Measurements from ENCODE around the gene LZTR1.

The LZTR1 gene

DNA sequence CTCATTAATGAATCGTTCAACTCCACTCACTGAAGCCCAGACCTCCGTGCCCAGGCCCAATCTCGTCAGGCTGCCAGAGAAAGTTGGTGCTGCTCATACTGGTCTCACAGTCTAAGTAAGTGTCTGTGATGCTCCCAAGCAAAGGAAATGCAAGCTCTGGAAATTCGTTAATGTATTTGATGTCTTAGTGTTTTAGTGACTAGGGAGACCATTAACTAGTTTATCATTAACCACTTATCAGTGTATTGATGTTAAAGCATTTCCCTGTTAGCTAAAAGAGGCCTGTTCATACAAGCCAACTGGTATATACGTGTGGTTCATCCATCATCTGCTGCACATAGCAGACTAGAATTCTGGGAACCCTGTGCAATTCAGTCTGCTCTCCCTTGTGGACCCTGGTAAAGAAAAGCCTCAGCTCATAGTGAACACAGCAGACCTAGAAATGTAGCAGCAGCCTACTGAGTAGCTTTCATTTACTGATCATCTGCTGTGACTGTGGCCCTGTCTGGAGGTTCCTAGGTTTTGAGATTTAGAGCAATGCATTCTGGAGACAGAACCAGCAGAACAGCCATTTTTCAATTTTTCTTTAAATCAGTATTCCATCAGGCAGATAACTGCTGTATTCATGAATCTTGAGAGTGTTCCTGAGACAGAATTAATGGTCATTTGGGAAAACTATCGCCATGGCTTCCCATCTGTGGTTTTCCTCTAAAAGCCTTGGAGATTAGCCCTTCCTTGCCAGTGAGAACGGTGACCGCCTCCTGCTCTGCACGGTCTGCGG lies 30.8 kb upstream of the LZTR1 start:
- DNase-seq: no peak

DNA sequence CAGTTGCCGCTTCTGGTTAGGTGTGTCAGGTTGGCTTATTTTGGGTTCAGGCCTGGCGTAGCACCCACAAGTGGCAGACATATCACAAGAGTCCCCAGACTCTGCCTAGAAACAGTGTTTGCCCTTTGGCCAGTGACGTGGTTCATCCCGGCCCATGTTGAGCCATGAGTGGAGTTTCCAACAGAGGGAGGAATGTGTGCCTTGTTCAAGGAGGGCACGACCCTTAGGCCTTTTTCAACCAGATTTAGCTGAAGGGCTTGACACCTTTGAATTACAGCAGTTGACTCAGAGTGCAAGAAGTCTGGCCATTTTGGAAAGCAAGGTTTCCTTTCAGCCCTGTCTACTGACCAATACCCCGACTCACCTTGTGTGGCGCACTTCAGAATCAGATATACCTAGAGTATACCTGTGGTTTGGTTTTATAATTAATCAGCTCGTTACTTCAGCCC lies 30.1 kb upstream of the LZTR1 start:
- no peak for DNase-seq

DNA sequence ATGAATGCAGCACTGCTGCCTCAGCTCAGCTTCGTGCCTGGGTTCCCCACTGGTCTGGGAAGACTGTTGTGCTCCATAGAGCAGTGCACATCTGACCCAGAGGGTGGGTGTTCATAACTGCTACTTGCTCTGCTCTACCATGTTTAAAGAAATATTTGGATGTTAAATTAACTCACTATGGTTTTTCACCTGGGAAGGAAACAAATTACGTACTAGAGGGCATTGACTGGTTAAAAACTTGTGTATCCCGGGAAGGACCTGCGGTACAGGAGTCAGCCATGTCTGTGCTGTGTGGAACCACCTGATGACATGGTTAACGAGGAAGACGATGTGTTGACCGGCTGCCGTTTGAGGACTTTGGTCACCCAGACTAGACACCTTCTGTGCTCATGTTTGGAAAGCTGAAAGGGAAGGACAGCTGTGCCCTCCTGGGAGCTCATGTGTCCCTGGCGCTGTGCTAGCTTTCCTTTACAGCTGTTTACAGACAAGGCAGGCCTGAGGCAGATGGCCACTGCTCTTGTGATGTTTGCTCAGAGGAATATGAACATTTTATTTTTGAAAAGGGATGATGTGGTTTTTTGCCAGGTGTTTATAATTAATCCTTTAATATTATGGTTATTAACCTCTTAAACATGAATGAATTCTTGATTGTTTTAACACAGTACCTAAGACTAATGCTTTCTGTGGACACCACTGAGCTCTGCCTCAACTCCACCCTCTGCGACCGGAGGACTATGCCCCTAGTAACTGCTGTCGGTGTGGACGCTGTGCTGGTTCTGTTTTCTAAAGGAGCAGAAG lies 29.4 kb upstream of the LZTR1 start:
- DNase-seq: no peak

DNA sequence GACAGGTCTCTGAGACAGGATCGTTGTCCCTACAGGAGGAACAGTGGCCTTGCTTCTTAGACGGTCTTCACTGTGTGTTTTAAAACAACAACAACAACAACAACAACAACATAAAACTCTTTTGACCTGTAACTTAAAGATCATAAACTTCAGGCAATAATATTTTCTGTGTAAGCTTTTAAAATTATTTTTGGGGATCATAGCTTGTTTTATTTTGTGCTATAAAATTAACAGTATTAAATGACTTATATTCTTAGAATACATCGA lies 28.8 kb upstream of the LZTR1 start:
- DNase-seq: no peak

DNA sequence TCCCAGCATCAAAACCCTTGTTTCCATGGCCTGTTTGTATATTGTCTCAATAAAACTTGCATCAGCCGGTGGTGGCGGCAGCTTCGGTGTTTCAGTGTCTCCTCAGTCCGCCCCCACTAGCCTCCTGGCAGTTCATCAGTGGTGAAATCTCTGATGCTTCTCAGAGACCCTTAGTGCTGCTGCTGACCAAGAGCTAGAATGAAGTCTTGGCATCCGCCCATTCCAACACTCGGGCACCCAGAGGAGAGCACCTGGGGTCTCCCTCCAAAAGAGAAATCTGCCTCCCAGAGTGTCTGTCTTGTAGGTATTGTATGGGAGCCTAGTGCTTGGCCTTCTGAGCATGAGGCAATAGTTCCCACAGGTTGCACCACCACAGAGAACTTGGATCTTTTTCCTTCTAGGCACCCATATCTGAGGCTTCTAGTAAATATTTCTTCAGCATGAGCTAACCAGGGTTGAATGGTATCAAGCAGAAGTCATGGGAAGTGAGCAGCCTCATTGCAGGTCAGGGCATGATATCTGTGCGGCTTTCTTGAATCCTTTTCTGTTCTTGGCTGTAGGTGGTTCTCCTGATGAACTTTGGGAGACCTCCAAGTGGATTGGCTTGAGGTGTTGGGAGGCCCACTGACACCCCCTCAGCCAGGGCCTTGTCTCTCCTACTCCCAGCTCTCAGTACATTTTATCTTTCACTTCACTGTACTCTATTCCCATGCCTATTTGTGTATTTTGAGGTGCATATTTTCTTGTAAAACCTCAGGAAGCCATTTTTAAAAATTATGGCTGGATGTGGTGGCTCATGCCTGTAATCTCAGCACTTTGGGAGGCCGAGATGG lies 28.2 kb upstream of the LZTR1 start:
- no peak for DNase-seq

DNA sequence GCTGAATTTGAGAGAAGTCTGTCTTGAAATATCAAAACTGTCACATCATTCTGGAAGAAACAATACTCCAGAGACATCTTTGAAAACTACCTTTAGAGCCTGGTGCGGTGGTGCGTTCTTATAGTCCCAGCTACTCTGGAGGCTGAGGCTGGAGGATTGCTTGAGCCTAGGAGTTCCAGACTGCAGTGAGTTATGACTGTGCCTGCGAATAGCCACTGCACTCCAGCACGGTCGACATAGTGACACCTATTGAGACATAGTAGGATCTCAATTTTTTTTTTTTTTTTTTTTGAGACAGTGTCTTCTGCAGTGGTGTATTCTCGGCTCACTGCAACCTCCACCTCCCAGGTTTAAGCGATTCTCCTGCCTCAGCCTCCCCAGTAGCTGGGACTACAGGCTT lies 26.5 kb upstream of the LZTR1 start:
- no peak for DNase-seq

DNA sequence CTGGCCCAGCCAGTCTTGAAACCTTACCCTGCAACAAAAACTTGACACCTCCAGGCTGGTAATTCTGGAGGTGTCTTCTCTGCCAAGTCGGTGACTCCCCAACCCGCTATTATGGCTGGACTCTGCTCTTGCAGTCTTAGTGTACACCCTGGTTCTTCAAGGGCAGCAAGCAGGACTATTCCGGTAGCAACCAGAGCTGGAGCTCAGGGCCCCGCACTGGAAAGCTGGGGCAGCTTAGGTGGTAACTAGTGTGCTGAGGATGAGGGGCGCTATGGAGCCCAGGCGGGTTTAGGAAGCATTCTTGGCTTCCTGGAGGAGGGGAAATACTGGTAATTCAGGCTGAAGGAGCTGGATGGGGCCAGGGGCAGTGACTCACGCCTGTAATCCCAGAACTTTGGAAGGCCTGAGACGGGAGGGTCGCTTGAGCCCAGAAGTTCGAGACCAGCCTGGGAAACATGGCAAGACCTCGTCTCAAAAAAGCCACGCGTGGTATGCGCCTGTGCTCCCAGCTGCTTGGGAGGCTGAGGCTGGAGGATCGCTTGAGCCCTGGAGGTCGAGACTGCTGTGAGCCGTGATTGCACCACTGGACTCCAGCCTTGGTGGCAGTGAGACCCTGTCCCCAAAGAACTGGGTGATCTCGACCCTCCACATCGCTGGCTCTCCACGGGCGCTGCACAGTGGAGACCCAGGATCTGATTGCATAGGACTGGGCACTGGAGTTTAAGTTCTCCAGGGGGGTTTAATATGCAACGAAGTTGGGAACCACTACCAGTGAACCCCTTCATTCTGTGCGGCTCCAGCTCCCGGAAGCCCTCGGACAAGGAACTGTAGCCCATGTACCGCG lies 25.6 kb upstream of the LZTR1 start:
- DNase-seq: no peak

DNA sequence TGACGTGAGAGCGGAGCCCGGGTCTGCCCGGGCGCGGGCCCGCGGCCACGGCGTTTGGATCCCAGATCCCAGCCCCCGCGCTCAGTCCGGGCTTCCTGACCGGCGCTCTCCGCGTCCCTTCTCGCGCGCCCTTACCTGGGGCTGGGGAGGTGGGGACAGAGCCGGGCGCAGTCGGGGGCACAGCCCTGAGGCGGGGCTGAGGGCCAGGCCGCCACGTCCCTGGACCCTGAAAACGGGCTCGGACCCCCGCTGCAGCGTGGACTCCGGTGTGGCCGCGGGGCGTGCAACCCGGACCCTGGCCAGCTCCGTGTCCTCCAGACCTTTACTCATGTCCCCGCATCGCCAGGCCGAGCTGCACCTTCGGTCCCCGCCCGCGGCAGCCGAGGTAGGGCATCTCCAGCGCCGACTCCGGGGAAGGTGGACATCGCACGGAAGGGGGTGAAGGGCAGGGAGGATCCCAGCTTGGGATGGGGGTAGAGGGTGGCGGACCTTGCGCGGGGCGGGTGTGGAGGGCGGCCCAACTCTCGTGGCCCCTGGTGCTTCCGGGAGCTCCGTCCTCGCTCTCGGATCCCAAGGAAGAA lies 24.9 kb upstream of the LZTR1 start:
- DNase-seq: no peak

DNA sequence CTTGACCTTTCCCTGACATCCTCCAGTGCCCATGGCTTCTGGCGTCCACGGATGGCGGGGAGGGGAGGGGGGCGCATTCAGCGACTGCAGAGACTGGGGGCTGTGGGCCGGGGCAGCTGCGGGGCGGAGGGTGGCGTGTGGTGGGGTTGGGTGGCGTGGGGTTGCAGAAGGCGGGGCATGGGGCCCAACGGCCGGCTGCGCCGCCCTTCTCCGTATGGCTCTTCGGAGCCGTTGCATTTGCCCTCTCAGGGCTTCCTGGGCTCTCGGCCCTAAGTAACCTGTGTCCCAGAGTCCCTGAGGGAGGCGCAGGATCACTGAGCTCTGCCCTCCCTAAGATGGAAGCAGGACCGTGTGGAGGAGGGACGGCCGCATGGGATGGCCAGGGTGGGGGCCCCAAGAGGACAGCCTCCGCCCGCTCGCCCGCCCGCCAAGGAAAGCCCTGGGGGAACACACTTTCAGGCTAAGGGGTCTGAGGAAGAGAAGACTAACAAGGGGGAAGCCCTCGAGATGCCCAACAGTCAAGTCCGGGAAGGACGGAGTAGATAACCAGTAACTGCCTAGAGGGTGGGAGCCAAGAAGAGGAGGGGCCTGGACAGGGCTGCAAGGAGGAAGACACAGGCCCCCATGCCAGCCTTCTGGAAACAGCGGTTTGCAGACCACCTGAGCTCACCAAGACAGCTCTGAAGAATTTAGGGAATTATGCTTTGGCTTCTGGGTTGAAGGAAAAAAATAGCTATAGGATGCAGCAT lies 24.2 kb upstream of the LZTR1 start:
- no peak for DNase-seq

DNA sequence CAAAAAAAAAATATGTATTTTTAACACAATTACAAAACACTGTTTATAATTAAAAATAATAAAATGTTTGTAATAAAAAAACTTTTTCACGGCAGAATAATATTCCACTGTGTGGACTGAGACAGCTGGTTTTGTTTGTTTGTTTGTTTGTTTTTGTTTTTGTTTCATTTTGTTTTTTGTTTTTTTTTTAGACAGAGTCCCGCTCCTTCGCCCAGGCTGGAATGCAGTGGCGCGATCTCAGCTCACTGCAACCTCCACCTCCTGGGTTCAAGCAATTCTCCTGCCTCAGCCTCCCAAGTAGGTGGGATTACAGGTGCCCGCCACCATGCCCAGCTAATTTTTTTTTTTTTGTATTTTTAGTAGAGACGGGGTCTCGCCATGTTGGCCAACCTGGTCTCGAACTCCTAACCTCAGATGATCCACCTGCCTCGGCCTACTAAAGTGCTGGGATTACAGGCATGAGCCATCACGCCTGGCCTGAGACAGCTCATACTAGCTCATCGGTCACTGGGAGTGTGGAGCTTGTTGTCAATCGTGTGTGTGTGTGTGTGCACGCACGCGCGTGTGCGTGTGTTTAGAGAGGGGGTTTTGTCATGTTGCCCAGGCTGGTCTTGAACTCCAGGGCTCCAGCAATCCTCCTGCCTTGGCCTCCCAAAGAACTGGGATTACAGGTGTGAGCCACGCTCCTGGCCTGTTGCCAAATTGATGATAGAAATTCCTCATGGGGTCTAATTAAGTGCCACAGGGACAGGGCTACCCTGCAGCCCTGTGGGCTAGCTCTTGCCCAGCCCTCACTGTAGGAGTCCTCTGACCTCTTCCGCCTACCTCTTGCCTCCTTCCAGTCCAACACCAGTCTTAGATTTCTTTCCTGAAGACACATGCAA lies 22.3 kb upstream of the LZTR1 start:
- DNase-seq: no peak

DNA sequence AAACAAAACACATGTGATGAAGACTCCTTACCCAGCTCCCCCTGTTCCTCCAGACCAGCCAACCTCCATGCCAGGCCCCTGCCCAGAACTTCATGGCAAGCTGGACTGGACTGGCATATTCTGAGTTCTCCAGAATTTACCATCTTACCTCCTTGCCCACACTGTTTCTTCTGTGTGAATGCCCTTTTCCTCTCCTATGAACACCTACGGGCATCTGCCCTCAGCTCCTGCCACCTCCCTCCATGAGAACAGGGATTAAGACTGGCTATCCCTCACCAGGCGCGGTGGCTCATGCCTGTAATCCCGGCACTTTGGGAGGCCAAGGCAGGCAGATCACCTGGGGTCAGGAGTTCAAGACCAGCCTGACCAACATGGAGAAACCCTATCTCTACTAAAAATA lies 21.5 kb upstream of the LZTR1 start:
- DNase-seq: no peak

DNA sequence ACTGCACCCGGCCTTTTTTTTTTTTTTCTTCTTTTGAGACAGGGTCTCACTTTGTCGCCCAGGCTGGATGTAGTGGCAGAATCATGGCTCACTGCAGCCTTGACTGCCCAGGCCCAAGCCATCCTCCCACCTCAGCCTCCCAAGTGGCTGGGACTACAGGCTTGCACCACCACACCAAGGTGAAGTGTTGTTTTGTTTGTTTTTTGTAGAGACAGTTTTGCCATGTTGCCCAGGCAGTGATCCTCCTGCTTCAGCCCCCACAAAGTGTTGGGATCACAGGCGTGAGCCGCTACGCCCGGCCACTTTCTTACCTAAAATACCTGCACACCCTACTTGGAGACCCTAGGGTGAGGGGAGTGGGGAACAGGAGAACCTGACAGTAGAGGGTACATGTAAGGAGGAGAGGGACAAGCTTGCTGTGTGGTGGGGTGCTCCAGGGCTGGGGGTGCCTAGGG lies 19.6 kb upstream of the LZTR1 start:
- DNase-seq: no peak

DNA sequence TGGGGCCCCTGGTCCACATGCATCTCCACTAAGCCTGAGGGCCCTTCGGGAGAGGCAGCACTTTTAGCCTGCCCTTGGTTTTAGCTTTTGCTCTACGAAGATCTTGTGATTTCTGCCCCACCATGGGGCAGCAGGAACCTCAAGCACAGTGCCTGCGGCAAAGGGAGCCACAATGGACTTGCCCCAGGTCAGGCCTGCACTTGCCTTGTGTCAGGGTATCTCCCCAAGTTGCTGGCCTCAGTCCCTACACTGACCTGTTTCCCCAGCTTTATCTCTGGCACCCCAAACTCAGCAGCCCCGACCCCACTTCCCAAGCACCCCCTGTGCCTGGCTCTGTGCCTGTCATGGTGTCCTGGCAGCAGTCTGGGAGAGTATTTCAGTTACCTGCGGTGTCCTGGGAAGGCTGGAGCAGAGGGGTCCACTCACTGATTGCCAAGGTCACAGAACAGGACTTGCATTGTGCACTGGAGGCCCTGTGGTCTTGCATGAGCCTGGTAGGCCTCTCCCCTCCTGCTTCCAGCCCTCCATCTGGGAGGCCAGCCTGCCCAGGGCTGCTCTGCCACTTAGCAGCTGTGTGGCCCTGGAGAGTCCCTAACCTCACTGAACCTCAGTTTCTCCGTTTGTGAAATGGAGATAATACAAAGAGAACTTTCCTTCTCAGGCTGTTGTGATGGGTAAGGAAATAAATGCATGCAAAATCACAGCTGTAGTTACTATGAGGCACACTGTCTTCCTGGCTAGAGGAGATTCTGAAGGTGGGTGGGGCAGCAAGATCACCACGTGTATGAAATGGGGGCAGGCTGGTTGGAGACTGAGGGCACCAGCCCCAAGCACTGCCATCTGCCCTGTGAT lies 18.7 kb upstream of the LZTR1 start:
- DNase-seq: no peak

DNA sequence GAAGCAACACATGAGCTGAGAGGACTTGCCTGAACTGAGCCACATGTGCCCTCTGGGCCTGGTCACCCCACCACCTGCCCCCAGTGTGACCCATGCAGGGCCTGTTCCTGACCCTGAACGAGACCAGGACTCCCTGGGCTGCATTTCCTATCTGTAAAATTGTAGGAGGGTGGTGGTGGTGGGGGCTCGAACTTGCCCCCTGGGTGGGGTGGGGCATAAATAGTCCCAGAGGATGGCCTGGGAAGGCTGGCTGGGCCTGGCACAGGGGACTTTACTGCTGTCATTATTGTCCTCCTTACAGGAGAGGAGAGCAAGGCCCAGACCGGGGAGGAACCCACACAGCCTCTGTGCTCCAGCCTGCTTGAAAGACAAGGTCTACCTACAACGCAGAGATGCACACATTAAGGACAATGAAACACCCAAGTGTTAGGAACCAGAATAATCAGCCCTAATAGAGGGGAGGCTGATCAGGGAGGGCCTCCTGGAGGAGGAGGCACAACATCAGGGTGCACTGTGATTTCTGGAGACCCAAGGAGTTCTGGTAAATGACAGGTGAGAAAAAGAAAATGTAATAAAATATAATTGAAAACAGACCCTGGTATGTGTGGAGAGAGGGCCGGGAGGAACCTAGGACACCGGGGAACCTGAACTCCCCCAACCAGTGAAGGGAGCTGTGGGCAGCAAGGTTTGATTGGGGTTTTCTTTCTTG lies 17.9 kb upstream of the LZTR1 start:
- DNase-seq: no peak

DNA sequence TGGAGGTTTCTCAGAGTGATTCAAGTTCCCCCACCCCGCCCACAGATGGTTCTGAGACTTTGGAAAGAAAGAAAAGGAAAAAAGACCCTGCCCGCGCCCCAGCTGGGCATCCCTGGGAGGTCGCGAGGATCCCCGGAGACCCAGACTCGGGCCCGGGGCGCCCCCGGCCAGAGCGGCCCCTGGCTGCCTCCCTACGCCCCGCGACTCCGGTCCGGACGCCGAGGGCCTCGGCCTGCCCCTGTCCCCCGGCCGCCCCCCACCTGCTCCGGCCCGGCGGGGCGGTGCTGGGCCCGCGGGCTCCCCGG lies 17.3 kb upstream of the LZTR1 start:
- DNase-seq: no peak

DNA sequence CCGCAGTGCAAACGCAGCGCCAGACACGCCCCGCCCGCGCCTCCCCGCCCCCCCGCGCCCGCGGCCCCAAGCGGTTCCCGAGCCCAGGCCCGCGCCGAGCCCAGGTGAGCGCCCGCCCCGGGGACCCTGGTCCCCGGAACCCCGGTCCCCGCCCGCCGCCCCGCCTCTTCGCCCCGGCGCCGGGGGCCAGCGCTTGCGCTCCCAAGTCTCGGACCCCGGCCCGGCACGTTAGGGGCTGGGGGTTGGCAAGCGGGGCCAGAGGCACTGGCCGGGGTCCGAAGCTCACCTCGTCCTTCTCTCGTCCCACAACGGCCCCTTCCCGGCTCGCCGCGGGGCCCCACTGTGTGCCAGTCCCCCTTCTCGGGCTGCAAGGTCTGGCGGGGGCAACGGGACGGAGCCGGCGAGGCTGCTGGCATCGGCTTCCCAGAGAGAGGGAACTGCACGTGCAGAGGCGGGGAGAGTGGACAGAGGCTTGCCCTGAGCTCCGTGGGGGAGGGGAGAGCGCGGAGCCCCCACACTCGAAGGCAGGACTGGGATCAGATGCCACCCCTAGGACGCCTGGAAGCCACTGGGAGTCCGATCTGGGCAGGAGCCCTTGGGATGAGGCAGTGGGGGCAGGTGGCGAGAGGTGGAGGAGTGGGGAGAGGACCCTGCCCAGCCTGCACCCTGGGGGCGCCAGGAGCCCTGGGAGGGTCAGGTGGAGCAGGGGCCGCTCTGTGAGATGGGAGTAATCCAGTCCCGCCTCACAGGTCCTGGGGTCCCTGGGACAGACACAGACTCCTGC lies 16.8 kb upstream of the LZTR1 start:
- DNase-seq: no peak

DNA sequence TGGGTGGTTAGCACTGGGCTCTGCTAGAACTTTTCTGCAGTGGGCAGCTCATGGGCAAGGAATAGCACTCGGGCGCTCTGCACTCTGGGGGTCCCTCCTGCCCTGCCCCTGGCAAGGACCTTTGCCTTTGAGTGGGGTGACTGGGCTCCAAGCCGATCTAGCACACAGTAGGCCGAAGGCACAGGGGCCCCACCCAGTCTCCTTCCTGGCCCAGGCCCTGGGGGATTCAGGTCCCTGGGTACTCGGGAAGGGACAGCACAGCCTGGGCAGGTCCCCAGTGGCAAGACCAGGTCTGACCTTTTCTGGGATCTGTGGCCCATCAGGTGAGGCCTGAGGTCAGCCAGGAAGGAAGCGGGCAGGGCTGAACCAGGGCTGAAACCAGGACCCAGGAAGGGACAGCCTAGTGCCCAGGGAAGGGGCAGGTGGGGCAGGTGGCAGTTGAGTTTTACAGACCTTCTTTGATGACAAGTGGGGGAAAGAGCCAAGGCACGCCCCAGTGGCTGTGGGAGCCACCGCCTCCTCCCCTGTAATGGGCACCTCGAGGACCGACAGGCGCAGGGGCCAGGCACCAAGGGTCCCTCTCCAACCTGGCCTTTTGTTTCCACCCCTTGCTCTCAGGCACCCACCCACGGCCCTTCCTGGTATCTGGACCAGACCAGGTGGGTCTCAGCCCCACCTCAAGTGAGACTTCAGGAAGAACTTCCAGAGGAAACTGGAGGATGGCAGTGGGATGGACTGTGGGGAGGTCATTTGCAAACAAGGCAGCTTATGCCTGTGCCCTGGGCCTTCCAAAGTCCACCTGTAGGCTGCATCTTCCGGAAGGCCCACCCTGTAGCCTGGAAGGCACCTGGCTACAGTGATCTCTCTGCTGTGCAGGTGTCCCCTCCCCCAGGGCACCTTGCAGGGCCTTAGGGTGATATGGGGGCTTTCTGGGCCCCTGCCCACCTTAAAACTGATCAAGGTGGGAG lies 15.9 kb upstream of the LZTR1 start:
- DNase-seq: no peak

Measured in NCI-H526 treated with DMSO at 0.1 percent for 48 hours (cell line).